ENCODE results near the gene MUC20.
"Not testable (repeated sequence)": the region's sequence is repeated elsewhere in the genome, so short reads cannot be mapped to it uniquely, and the experiment has no call there.

GRCh38 chr3:195687209-195687760 is 33.5 kb upstream of the MUC20 start:
- not testable (repeated sequence) for TF ChIP-seq CTCF, EZH2phosphoT487 (IDR thresholded peaks at IDR 0.05)
